GM18873 (cell line): ENCODE results near the gene MYBL2.
"Not testable (repeated sequence)": the region's sequence is repeated elsewhere in the genome, so short reads cannot be mapped to it uniquely, and the experiment has no call there.

Source experiments
- ATAC-seq: cut with Tn5 transposase; IDR thresholded peaks from one replicate; pipeline ENCODE4 v1.9.1; 2021; ENCODE audit warnings: mild to moderate bottlenecking, moderate library complexity, moderate number of reproducible peaks; ENCODE audit not compliant: unreplicated experiment, low FRiP score

Gene MYBL2

GRCh38 chr20:43748274-43748673 is 81.4 kb downstream of the MYBL2 start:
- ATAC-seq: no peak

DNA sequence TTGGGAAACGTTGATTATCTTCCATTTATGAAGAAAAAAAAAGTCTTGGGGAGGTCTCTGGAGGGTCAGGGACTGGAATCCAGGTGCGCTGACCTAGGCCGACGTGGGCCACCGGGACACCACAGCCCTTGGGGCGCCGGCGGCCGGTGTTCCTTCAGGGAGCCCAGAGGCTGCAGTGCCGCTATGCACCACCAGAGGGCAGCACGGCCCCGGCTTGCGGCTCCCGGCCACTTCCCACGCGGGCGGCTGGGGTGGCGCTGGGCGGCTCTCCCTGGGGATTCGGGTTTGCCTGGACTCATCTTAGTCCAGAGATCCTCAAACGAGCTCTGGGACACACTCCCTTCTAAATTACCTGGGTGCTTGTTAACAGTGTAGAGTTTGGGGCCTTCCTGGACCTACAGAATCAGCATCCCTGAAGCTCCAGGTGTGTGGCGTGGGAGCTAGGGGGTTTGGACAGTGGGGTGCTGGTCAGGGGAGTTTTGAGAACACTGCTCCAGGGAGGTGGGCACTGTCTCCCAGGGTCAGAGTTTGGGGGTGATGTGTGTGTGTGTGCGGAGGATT is 82.9 kb downstream of the MYBL2 start:
- no peak for ATAC-seq

- no peak for ATAC-seq
Measured at GRCh38 chr20:43750774-43751166, 83.9 kb downstream of the MYBL2 start.

GRCh38 chr20:43751167-43752050 is 84.5 kb downstream of the MYBL2 start:
- peak; percentile 76 for ATAC-seq

GRCh38 chr20:43752051-43752360 is 85.1 kb downstream of the MYBL2 start:
- ATAC-seq: no peak

DNA sequence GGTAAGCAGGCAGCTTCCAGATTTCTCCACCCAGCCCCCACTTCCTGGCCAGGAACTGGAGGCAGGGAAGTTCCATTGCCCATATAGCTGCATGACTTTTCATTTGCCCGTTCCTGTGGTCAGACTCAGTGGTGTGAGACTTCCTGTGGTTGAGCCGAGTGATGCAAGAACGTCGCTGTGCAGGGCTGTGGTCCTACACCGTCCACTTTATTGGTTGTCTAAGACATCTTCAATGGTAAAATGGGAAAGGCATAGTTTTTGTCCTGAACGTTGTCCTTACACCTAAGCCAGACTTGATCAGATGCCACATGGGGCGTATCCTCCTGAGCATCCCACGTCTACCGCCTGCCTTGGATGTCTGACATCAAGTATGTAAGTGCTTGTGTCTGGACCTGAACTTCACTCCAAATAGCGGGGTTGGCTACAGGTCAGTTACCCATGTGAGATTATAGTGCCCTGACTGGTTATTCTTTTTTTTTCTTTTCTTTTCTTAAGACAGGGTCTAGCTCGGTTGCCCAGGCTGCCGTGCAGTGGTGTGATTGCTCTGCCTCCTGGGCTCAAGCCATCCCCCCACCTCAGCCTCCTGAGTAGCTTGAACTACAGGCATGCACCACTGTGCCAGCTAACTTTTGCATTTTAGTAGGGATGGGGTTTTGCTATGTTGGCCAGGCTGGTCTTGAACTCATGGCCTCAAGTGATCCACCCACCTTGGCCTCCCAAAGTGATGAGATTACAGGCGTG is 85.8 kb downstream of the MYBL2 start:
- ATAC-seq: peak; percentile 49

- no peak for ATAC-seq
Measured at GRCh38 chr20:43755390-43755789, 88.5 kb downstream of the MYBL2 start.

- ATAC-seq: no peak
Measured at GRCh38 chr20:43755851-43756250, 88.9 kb downstream of the MYBL2 start.

DNA sequence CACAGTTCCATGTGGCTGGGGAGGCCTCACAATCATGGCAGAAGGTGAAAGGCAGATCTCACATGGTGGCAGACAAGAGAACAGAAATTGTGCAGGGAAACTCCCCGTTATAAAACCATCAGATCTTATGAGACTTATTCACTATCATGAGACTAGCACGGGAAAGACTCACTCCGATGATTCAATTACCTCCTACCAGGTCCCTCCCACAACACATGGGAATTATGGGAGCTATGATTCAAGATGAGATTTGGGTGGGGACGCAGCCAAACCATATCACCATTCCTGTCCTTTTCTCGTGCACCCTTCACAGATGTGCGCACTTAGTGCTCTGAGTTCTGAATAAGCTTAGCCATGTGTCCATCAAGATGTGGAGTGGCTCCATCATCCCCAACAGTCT is 91.0 kb downstream of the MYBL2 start:
- ATAC-seq: not testable (repeated sequence)

DNA sequence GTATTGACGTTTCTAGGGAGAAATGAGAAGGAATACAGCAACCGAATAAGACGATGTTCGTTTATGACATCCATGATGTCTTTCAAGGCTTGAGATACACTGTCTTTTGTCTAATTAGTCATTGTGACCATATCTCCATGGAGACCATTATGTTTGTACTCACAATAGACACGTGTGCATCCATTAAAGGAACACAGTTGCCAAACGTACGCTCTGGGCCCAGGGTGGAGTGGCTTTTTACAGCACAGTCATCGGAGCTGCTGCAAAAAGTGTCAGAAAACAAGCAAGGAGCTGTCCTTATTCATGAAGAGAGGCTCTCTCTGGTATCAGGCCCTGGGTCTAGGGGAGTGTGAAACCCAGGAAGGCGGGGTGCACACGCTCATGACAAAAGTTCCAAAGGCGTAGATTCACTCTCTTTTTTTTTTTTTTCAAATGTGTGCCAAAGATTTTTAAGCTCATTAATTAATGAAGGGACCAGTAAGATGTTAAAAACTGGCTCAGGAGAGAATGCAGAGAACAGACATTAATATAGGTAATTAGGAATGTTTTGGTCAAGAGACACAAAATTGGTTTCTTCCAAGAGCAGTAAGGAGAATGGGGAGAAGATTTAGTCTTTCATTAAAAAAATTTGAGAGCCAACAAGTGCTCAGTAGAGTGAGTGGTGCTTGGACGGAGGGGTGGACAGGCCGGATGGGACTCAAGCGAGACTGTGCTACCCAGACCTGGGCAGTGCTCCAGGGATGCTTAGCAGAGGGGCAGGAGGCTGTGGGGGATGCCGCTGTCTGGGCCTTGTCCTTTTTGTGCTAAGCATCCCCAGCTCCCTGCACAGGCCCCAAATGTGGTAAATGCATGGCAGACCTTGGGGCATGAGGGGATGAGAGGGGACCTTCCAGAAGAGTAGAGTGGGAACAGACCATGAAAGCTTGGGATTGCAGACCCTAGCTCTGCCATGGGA is 94.7 kb downstream of the MYBL2 start:
- no peak for ATAC-seq

GRCh38 chr20:43762911-43763310 is 96.0 kb downstream of the MYBL2 start:
- no peak for ATAC-seq

DNA sequence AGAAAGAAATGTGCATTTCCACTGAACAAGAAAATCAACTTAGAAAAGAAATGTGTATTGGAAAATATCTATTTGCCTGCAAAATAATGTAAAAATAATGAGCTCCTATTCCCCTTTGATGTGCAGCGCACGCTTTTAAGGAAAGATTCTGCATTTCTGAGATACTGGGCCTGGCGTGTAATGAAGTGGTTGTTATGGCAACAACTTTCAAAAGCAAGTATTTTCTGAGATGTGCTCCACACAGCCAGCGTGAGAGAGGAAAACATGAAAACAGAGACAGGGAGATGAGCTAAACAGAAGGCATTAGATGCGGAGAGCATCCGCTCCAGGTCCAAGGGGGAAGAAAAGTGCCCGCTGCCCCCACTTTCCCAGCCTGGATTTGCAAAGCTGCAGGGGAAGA is 99.0 kb downstream of the MYBL2 start:
- no peak for ATAC-seq
